Activated T-helper 1 cell treated with Interleukin-2 at 50 U/mL for 16 hours (primary cell): ENCODE data around the gene ABCC5.

Experiments used
- DNase-seq: peaks from one replicate; pipeline ENCODE4 v3.0.0-alpha.2; 2020; ENCODE audit warnings: low read depth

The ABCC5 gene

DNA sequence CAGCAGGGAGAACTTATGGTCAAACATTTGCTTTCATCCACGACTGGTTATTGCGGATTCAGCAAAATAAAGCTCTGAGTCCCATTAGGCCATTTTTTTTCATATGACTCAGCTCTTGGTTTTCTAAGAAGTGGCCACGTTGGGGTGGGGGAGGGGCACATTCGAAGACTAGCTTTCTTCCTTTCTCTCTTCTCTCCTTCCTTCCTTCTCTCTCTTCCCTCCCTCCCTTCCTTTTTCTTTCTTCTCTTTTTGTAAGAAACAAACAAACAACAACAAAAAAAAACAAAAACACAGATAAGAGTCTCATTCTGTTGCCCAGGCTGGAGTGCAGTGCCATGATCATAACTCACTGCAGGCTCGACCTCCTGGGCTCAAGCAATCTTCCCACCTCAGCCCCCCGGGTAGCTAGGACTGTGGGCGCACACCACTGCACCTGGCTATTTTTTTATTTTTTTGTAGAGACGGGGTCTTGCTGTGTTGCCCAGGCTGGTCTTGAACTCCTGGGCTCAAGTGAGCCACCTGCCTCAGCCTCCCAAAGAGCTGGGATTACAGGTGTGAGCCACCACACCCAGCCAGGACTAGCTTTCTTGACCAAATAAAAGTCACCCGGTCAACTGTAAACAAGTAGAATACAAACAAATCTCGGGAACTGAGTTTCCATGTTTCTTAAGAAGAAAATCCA is 41.6 kb downstream of the ABCC5 start:
- no peak for DNase-seq

DNA sequence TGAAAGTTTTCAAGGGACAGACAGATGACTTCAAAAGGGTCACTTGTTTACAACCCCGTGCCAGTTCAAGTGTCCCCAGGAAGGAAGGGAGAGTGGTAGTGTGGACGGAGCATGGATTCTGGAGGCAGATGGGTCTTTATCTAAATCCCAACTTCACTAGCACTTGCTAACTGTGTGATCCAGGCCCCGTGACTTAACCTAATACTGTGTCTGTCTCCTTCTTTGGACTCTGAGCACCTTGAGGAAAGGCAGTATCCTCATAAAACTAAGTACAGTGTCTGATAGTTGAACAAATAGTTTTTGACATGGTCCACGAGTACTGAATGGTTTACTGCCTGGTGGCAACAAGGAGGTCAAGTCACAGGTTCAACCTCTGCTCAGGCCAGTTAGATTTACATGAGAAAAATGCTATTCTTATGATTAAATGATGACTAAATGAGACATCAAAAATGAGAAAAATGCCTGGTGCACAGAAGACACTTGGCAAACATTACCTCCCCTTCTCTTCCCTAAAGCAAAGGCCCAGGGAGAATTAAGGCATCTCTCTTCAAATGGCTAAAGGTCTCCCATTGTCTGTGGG is 48.9 kb downstream of the ABCC5 start:
- no peak for DNase-seq

DNA sequence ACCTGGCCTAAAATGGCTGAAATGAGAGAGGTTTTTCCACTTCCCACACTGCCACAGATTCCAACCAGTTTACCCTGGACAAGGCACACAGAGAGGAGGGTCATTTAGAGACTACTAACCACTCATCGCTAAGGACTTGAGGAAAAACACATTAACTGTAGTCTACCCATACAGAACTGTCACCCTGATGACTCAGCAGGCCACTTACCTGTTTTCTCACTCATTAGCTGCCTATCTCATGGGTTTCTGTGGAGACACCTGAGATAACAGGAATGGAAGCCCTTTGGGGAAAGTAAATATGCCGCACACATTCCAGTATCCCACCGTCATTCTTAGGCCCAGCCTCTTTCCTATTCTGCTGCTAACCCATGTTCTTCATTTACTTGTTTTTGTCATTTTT is 50.0 kb downstream of the ABCC5 start:
- no peak for DNase-seq

DNA sequence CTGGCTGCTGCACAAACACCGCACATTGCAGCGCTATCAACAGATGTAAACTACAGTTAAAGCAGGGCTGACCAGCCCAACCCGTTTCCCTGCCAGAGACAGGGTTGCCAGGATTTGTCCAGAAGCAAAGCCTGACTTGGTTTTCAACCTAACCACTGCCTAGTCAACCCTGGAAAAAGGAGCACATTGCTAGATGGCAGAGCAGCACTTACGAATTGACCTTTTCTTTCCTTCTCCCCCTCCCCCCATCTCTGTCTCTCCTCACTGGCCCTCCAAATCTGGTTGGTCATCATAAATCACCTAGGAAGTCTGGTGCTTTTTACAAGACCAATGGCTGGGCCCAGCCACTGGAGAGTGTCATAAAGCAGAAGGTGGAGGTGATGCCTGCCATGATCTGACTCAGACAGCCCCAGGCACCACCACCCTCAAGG is 51.3 kb downstream of the ABCC5 start:
- no peak for DNase-seq

DNA sequence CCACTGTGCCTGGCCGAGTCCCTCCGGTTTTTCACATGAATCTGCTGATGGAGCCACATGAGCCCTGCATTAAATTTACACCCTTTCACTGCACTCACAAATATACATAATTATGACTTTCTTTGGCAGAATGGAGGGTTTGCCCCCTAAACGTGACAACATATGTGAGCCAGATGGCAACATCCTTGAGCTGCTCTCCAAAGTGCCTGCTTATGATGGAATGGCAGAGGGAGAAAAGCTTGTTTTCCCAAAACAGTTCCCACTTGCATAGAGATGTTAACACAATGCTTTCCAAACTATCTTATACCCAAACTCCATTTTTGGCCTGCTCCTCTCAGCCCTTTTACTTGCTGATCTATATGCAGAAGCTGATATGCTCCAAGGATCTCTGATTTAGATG is 54.9 kb downstream of the ABCC5 start:
- no peak for DNase-seq

DNA sequence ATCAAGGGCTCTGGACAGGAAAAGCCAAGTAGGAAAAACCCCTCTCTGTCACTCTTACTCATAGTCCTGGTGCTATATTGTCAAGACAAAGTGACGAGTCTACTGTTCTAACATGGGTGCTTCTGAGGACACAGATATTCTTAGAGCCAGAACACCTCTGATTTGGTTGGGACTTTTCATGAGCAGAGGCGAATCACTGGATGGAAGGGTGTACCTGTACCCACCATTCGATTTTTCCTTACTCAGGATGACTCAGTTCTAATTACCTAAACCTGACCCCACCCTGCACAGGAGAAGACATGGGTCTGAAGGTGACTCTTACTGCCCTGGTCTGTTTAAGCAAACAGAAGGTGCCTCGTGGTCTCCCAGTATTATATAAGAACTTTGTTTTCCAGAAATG is 58.5 kb downstream of the ABCC5 start:
- DNase-seq, result no peak

DNA sequence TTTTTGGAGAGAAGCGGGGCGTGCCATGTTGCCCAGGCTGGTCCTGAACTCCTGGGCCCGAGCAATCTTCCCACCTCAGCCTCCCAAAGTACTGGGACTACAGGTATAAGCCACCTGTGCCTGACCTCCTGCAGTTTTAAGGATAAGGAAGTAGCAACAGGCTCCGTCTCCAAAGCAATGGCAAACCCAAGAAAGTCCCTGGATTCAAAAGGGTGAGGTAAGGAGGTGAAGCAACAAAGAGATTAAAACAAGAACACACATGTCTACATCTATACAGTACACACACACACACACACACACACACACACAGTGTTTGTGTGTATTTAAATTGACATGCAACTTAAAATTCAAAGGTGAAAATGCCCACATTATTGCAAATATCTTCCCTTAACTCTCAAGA is 58.9 kb downstream of the ABCC5 start:
- DNase-seq, result no peak

DNA sequence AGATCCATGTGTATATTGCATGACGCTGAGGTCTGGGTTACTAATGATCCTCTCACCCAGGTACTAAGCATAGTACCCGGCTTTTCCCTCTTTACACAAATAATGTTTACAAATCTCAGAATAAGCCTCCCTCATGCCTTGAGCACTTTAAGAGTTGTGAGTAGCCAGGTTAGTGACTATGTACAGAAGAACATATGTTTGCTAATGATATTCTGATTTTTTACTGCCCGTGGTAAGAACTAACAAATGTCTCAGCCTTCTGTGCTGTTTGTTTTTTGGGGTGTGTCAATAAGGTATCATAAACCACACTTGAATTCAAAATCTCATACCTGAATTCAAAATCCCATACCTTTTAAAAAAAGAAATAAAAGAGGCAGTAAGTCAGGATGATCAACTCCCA is 59.5 kb downstream of the ABCC5 start:
- DNase-seq, result no peak

DNA sequence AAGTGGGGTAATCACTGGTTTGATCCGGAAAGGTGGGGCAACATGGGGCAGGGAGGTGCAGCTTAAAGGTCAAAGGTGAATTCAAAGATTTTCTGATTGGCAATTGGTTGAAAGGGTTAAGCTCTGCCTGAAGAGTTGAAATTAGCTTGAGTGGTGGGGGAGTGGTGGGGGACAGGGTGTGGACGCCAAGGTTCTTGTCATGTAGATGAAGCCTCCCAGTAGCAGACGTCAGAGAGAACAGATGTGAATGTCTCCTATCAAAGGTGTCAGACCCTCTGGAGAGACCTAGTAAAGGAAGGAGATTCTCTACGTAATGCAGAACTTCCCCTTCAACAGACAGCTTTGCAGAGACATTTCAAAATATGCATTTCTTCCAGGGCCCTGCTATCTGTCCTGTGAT is 62.8 kb downstream of the ABCC5 start:
- no peak for DNase-seq

DNA sequence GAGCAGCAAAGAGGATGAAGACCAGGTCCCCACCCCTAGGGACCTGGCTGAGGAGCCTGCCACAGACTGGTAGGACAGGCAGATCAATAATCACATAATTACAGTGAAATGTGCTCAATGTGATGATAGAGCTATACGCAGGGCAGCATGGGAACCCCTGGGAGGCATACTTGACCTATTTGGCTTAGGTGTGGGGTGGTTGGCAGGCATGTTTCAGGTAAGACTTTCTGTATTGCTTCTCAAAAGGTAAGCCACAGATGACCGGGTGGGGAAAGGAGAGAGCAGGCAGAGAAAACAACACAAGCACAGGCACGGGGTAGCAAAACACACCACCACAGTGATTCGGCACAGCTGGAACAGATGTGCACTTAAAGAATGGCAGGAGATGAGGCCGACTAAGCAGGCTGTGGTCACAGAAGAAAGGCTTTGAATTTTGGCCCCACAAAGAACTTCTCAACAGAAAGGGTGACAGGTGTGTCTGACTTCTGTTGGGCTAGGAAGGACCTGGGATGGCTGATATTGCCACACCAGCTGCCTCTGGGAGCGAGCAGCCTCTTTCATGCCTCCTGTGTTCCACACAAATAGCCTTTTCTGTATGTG is 64.1 kb downstream of the ABCC5 start:
- DNase-seq, result no peak

DNA sequence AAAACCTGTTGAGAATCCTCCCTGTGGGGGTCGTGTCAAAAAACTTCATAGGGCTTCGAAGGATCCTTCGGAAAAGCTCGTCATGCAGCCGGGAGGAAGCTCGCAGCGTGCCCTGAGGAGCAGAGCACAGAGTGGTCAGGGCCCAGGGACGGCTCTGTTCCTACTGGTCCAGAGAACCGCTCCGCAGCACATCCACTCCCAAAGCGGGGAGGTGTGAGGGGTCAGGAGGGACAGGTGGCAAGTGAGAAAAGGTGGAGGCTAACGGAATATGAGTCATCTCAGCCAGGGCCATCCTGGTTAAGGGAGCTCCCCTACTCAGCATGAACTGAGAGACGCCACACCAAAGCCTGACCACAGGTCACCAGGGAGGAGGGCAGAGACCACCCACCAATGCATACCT is 66.2 kb downstream of the ABCC5 start:
- no peak for DNase-seq

DNA sequence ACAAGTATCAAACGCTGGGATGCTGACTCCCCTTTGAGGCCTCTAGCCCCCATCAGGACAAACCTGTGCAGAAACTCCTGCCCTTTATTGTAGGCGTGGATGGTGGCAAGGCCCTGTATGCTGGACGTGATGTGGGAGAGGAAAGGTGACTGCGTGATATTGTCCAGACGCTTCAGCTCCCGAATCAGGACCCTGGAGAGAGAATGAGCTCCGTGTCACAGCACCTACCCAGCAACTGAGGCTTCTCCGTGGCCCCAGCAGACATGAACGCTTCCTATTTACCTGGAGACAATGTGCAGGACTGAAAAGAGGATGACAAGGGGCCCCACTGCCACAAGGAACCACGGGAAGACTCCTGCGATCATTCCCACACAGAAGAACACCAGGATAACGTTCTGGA is 68.0 kb downstream of the ABCC5 start:
- no peak for DNase-seq

DNA sequence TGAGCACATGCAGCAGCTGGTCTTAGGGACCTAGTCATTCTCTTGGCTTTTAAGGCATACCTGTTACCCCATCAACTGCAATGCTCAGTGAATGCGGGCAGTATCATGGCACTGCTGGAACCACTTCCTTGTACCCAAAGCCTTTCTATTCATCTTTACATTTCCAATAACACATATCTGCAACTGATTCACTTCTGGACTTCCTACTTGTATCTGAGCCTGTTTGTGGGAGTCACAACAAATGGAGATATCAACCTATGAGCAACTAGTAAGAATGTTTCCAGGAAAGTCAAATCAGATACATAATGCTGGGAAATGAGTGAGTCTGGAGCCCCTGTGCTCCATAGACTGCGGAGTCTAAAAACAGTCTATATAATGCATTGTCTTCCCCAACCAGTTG is 71.6 kb downstream of the ABCC5 start:
- no peak for DNase-seq

DNA sequence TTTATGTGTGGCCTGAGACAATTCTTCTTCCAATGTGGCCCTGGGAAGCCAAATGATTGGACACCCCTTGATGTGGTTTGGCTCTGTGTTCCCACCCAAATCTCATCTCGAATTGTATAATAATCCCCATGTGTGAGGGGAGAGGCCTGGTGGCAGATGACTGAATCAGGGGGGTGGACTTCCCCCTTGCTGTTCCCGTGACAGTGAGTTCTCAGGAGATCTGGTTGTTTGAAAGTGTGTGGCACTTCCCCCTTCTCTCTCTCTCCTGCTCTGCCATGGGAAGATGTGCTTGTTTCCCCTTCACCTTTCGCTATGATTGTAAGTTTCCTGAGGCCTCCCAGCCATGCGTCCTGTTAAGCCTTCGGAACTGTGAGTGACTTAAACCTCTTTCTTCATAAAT is 72.9 kb downstream of the ABCC5 start:
- no peak for DNase-seq

DNA sequence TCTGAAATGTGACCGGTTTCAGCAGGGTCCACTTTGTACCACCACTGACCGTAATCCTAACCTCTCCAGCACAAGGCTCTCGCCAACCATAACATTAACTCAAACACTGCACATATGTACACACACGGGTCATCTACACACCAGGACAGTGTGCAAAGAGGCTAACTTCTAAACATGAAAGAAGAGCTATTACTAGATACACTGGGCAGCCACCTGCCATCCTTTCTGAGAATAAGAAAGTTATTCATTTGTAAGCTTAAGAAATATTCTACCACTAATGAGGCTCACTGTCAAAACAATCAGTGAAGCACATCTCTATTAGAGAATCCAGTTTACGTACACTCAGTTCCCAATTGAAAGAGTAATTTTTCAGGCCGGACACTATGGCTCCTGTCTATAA is 73.9 kb downstream of the ABCC5 start:
- no peak for DNase-seq

DNA sequence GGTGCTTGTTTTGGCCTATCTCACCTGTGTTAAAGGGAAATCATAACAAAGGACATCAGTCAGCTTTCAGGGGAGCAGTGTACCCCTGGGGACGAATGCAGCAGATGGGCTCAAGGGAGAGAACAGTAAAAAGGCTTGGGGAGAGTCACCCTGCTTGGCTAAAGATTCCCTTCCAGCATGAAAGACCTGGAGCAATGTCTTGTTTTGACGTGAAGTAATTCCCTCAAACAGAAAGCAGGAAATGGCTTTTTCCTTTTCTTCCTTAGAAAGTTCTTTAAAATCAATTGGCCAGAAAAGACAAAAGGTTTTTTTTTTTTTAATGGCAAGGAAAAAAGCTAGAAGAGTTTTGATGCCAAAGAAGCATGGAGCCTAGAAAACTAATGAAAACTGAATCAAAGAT is 76.5 kb downstream of the ABCC5 start:
- no peak for DNase-seq

DNA sequence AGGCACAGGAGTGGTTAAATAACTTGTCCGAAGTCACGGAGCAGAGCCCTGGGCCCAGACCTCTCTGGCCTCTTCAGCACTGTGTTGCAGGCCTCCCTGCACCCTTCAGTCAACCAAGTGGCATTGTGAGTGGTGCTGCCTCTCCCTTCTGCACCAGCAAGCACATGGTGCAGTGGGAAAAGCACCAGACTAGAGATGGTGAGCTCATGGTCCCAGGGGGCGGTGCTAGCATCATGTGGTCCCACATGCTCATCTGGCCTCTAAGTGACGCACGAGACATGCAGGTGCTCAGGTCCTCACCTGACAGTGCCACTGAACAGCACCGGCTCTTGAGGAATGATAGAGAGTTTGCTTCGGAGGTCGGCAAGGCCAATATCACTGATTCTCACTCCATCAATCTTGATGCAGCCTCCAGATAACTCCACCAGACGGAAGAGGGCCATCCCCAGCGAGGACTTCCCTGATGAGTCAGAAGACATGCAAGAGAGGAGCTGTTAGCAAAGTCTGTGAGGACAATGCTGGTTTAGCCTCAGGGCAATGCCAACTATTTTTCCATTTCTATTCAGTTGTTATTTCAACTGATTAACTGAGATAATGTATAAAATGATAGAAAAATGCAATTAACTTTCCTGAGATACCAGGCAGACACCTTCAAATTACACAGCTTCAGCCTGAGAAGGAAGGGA is 79.9 kb downstream of the ABCC5 start:
- no peak for DNase-seq

DNA sequence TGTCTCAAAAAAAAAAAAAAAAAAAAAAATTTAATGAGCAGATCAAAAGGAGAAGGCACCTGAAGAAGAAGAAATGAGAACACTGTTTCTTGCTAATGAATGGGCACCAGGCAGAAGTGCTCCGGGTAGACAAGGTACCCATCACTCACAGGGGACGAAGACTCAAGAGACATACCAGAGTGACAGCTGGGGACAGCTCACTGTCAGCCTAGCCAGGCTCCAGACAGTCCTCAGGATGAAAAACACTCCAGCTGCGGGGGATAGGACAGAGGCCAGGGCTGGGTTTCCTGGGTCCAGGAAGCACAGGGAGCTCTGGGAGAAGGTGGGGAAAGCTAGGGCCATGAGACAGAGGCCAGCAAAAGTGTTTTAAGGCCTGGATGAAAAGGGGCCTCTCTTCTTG is 84.5 kb downstream of the ABCC5 start:
- DNase-seq, result no peak

DNA sequence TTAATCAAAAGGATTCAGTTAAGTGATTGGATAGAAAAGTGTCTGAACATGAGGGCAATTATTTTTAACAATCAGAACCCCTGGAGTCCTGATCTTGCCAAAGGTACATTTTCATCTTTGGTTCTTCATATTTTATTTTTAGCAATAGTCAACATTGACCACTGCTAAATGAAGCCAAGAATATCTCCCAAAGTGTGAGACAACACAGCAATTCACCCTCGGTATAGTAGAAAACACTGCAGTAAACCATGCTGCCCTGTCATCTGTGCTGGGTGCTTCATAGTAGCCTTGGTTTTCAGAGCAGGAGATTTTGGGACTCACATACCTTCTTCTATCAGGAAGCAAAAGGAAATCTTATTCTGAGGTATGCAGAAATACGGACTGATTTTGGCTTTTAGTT is 85.8 kb downstream of the ABCC5 start:
- DNase-seq, result no peak

DNA sequence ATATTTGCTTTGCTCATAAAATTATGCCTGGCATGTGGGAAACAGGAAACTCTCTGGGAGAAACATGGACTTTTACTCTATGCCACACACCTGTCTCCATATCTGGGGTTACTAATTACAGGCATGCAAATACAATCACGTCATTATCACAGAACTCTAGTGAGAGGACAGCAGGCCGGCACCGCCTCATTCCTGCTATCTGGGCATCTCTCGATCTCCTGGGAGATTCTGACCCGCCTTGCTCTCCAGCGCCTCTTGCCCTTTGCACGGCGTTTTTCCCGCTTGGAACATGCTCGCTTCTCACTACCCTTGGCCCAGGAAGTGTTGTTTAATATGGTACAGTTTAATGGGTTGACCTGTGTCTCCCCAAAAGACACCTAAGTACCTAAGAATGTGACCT is 87.6 kb downstream of the ABCC5 start:
- no peak for DNase-seq

DNA sequence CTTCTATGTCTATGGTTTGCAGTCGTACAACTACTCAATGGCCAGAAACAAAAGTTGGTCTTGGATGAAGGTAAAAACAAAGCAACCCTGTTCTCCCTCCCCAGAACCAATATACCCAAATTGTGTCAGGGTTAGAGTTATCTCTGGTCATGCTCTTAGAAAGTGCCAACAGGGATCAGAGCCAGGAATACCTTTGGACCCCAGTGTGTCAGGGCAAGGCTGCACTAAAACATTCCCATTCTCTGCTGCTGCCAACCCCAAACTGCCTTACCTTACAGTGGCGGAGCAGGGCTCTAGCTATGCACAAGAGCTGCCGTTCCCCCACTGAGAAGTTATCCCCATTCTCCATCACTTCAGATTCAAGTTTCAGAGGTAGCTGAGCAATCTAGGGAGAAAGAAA is 90.6 kb downstream of the ABCC5 start:
- DNase-seq, result no peak

DNA sequence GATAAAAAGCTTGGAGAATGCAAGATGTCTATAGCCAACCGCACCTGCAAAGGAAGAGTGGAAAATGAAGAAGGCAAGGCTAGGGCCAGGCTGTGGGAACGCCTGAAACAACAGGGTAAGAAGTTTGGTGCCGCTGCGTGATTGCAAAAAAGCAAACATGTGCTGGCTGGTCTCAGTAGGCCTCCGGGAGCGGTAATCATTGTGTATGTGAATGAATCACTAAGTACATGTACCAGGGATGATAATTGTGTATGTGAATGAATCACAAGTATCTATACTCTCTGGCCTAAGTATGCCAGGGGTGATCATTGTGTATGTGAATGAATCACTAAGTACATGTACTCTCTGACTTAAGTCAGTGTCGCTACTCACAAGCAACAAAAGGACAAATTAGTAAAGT is 92.7 kb downstream of the ABCC5 start:
- DNase-seq, result no peak

DNA sequence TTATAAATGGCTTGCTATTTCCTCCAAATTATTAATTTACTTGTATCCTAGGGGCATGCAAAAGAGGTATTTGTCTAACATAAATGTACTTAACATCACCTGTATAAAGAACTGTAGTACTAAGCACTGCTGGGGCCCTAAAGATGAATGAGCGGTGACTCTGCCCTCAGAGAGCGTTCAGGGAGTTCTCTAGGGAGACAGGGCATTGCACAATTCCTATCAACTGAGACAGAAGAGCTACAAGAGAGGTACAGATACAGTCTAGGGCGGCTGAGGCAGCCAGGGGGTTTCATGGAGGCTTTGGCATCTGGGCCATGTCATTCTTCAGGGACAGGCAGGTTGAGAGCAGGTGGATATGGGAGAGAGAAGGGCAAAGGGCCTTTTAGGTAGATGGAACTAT is 93.1 kb downstream of the ABCC5 start:
- DNase-seq, result no peak
